RWPE1 (cell line): ENCODE results near the gene ANXA3.

Experiments used
- CTCF ChIA-PET: fragments of 350-600 bp; sonication (Branson Sonifier 250); formaldehyde crosslinking; extraction: SDS; loops from one replicate; lab custom pipeline; 2021; lab: Yijun Ruan, JAX
- POLR2A ChIA-PET: fragments of 400-600 bp; formaldehyde crosslinking; extraction: SDS; loops from one replicate; lab custom pipeline; 2020; ENCODE audit warnings: antibody characterized with exemption; ENCODE audit not compliant: low non-redundant PET; lab: Yijun Ruan, JAX
- DNase-seq: peaks from one replicate; pipeline ENCODE4 v3.0.0; 2012; ENCODE audit warnings: low spot score
- H3K27ac ChIP-seq: fragments of 450-650 bp; 2 replicates; pipeline ENCODE4 v1.5.1; 2017
- CTCF ChIP-seq: fragments of 450-650 bp; conservative IDR thresholded peaks from 2 replicates; pipeline ENCODE4 v1.5.1; 2017; ENCODE audit warnings: low read depth, mild to moderate bottlenecking

Gene ANXA3

DNA sequence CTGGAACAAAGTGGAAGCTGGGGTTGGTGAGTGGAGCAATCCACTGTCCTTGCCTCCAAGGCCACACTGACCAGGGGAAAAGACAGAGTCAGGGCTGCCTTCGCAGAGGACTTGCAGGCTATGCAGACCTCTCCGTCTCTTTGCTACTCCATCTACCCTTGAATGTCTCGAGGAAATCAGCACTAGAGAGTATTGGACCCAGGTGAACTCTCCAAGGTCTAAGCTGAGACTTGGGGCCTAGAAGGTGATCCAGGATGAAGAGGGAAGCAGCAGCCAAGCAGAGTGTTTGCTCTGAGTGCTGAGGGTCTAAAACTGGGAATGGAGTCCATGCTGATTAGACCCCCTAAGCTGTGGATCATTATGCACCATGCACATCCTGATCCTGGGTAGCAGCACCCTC lies 54.5 kb downstream of the ANXA3 start:
- ChIA-PET POLR2A (no interaction called here), CTCF (interaction anchor here (1.6 kb wide), 1 partner anchor 258 kb away, joined by 4 read pairs; no protein-coding TSS in a partner anchor)

DNA sequence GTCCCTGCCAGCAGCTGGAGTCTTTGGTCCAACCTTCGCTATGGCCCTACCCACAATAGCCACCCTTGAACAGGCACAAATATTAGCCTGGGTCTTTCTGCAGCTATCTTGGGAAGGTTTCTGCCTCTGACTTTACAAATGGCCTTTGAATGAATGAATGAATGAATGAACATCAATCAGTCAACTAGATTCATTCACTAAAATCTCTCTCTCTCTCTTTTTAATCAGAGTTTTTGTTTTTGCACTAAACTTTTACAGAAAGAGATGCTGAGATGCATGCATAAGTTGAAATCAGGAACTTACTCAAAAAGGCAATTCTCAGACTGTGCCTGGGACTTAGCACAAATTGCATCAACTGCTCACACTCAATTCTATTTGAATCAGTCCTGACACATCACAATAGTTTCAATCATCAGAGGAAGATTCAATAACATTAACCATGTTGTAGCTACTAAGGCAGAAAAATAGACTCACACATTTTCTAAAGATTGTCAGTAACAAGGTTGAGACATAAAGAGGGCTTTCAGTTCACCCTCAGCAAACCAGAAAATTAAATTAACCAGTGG lies 55.0 kb downstream of the ANXA3 start:
- no peak for TF ChIP-seq CTCF
- ChIA-PET CTCF (interaction anchor here (1.6 kb wide), 1 partner anchor 257 kb away, joined by 4 read pairs; no protein-coding TSS in a partner anchor), POLR2A (interaction anchor here (0.6 kb wide), 1 partner anchor 182 kb away, joined by 4 read pairs; no protein-coding TSS in a partner anchor)

More for the DNA sequence above, 54.5 kb downstream of the ANXA3 start:
- TF ChIP-seq CTCF = no peak
- H3K27ac ChIP-seq = no peak overlapping the region
- DNase-seq = no peak

DNA sequence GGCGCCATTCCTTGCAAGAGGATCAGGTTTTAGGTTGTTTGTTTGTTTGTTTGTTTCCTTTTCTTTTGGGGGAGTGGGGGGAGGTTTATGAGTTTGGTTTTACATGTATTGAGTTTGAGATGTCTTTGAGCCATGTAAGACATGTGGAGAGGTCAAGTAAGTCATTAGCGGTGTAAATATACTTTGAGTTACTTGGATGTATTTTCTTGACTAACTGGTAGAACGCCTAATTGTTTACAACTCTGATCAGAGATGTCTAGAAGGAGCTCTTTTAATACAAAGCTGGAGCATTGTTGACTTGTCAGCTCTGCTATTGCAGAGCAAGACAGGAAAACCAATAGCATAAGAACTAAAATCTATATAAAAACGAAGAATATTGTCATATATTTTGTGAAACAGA lies 57.1 kb downstream of the ANXA3 start:
- ChIA-PET POLR2A (no interaction called here), CTCF (no interaction called here)
- no peak overlapping the region for H3K27ac ChIP-seq
- DNase-seq = no peak
- TF ChIP-seq CTCF = no peak

More for the DNA sequence above, 55.0 kb downstream of the ANXA3 start:
- H3K27ac ChIP-seq = no peak overlapping the region
- no peak for DNase-seq

DNA sequence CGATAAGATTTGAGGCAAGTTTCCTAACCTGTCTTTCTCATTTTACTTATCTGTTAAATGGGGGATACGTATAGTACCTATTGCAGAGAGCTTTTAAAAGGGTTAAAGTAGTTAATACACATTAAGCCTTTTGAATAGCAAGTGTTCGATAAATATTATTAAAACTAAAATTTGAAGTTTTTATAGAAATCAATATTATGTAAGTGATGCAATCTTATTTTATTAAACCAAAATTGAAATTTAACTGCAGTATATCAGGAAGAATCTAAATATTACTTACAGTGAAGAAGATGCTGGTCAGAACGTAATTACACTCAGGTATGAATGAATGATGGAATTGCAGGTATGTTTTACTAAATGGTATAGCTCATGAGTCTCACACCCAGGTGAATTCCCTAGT lies 58.0 kb downstream of the ANXA3 start:
- no peak for TF ChIP-seq CTCF
- no peak overlapping the region for H3K27ac ChIP-seq
- CTCF ChIA-PET = interaction anchor here (0.6 kb wide), 1 partner anchor 226 kb away, joined by 3 read pairs; no protein-coding TSS in a partner anchor
- POLR2A ChIA-PET = no interaction called here
- DNase-seq = no peak

DNA sequence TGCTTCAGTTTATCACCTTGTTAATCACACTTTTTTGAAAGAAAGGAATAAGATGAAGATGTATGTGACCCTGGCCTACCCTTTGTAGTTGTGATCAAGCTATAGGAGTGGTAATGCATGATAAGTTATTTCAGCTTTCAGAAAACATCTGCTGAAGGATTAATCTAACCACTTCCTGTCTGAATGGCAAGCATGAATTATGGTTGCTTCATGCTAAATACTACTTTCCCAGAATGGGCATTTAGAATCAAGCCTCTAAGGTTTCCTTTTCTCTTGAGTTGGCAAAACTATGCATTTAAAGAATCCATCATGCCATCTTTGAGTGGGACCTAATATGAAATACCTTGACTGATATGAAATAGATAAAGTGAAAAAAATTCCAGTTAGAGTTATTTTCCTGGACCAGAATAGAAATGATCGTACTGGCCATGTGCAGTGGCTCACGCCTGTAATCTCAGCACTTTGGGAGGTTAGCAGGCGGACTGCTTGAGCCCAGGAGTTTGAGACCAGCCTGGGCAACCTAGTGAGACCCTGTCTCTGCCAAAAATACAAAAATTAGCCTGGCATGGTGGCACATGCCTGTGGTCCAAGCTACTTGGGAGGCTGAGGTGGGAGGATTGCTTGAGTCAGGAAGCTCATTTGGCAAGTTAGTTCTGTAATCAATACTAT lies 59.1 kb downstream of the ANXA3 start:
- H3K27ac ChIP-seq = peak overlapping the region; percentile 59
- DNase-seq = no peak
- no peak for TF ChIP-seq CTCF
- POLR2A ChIA-PET = no interaction called here
- CTCF ChIA-PET = interaction anchor here (0.6 kb wide), 1 partner anchor 1335 kb away, joined by 3 read pairs; no protein-coding TSS in a partner anchor

GRCh38 chr4:78611215-78611558 lies 59.6 kb downstream of the ANXA3 start:
- DNase-seq = no peak
- H3K27ac ChIP-seq = peak overlapping the region; percentile 59
- CTCF ChIA-PET = no interaction called here
- no peak for TF ChIP-seq CTCF
- POLR2A ChIA-PET = no interaction called here
